Heart left ventricle (tissue), 16 donors: ENCODE measurements around the gene KCTD2. TPM values are rescaled to one million over a fixed set of nuclear protein-coding genes. Genes with fewer than 3 reads are reported as not detected.
A peak's percentile ranks its signal among the peaks of the same experiment; 100 is the strongest.

ENCODE experiments used
- ATAC-seq, 4 donors: fragments of 200-7000 bp; cut with Tn5 transposase; one replicate each; pipeline ENCODE4 v1.9.1; 2020 to 2022; ENCODE audit warnings: moderate library complexity in 4 of 4, mild to moderate bottlenecking in 3 of 4, moderate number of reproducible peaks in 1 of 4
- DNase-seq, 5 donors: peaks; one replicate each; pipeline ENCODE4 v3.0.0-alpha.2; 2020
- H3K27ac ChIP-seq, 12 donors: fragments of 200-600 bp; sonication (generic) in 4 of 12; one replicate each; pipeline versions ENCODE4 v1.5.0 to v1.8.0; 2016 to 2022; ENCODE audit warnings: mild to moderate bottlenecking in 2 of 12
- H3K27me3 ChIP-seq, 9 donors: fragments of 200-600 bp; sonication (generic) in 2 of 9; one replicate each; pipeline versions ENCODE4 v1.5.1 to v1.8.0; 2016 to 2022; ENCODE audit warnings: mild to moderate bottlenecking in 3 of 9
- H3K36me3 ChIP-seq, 9 donors: fragments of 200-600 bp; sonication (generic) in 2 of 9; one replicate each; pipeline versions ENCODE4 v1.5.0 to v1.8.0; 2018 to 2022; ENCODE audit warnings: mild to moderate bottlenecking in 2 of 9
- H3K4me1 ChIP-seq, 12 donors: fragments of 200-600 bp; sonication (generic) in 4 of 12; one replicate each; pipeline versions ENCODE4 v1.5.0 to v1.8.0; 2016 to 2022; ENCODE audit warnings: mild to moderate bottlenecking in 3 of 12
- H3K4me3 ChIP-seq, 12 donors: fragments of 200-600 bp; sonication (generic) in 4 of 12; one replicate each; pipeline versions ENCODE4 v1.5.0 to v1.8.0; 2017 to 2022; ENCODE audit warnings: mild to moderate bottlenecking in 9 of 12, moderate library complexity in 4 of 12
- H3K9me3 ChIP-seq, 12 donors: fragments of 200-600 bp; sonication (generic) in 4 of 12; one replicate each; pipeline versions ENCODE4 v1.5.0 to v1.8.0; 2016 to 2022; ENCODE audit warnings: mild to moderate bottlenecking in 1 of 12
- CTCF ChIP-seq, 12 donors: fragments of 200-600 bp; sonication (generic) in 4 of 12; IDR thresholded peaks; one replicate each; pipeline versions ENCODE4 v1.5.0 to v1.8.0; 2018 to 2022; ENCODE audit warnings: antibody characterized with exemption in 12 of 12, mild to moderate bottlenecking in 5 of 12
- POLR2A ChIP-seq, 2 donors: fragments of 450-650 bp; IDR thresholded peaks; one replicate each; pipeline ENCODE4 v1.6.1; 2017; ENCODE audit warnings: antibody characterized with exemption in 2 of 2, mild to moderate bottlenecking in 2 of 2, moderate library complexity in 2 of 2
- WGBS, 4 donors: extraction: QIAGEN DNeasy Blood & Tissue Kit in 2 of 4; methylation state at CpG; one replicate each; pipeline versions ENCODE4 v1.1.5 to v1.1.7; 2013 to 2018; 5-methylcytosine and 5-hydroxymethylcytosine counted together
- intact Hi-C, 10 donors: fragments of 100-400 bp; cut with DNase I; formaldehyde crosslinking; loops; one replicate each; pipeline versions ENCODE4 v1.11.1 to v1.14.2; 2022
- polyA plus RNA-seq, 2 donors: library from polyadenylated mRNA; stranded (reverse); fragments of 200-250 nt; gene quantifications; one replicate each; pipeline ENCODE4 v1.2.3, GENCODE V29; 2013
- total RNA-seq, 9 donors: library from RNA; depleted of rRNA in 2 of 9; stranded (reverse); fragments of >200 nt in 2 of 9; fragmentation: NEBNext Ultra II Directional in 3 of 9; extraction: Animal tissue kit (Norgen Biotek cat#: 25700) in 3 of 9; gene quantifications; one replicate each; pipeline versions ENCODE4 v1.1.0 to v1.2.4, GENCODE V29; 2016 to 2023
- donor health status: ischemic (EF 13 %, LVEDD 7.1; RV severe dilation, severe dysfunction).
- donor health status: healthy with polysubstance abuse.
- donor health status: DM: no; HTN: yes; CAD: no.
- donor health status: DM: no; HTN: no; CAD: no.
- donor health status: ischemic (EF 25% LVEDD 6.9; RV normal size, moderate dysfunction).
- donor health status: ischemic (EF 25% LVEDD 5.7; RV mildly dilated, moderate dysfunction).
- donor health status: healthy.
- donor health status: DM: yes; HTN: yes; CAD: no.
- donor health status: ischemic (EF 35%, LVEDD 5.7; RV mildly dilated, moderate dysfunction).
- donor health status: nonischemic (EF 11% LVEDD 7.7; RV severe dilation, severe dysfunction).
- donor health status: DM: yes; HTN: yes; CAD: no.
- donor health status: PGD.
- donor health status: ischemic (EF 29% LVEDD 5.4; RV normal size, mild dysfunction).
- donor health status: nonischemic (EF 23%, LVEDD 6.1; RV moderate dilation, normal function).

KCTD2 gene
- total and polyA plus RNA-seq, 11 donors, result 15.7 to 38.7 (median 31.5) TPM

DNA sequence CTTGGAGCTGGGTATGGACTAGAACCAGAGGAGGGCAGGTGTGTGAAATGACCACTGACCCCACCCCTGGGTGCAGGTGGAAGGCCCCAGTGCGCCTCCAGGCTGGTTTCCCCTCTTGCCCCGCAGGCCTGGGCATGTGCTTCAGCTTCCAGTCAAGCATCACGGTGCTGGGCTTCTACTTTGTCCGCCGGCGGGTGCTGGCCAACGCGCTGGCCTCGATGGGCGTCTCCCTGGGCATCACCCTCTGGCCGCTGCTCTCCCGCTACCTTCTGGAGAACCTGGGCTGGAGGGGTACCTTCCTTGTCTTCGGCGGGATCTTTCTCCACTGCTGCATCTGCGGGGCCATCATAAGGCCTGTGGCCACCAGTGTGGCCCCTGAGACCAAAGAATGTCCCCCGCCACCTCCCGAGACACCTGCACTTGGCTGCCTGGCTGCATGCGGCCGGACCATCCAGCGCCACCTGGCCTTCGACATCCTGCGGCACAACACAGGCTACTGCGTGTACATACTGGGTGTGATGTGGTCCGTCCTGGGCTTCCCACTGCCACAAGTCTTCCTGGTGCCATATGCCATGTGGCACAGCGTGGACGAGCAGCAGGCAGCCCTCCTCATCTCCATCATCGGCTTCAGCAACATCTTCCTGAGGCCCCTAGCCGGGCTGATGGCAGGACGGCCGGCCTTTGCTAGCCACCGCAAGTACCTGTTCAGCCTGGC lies 53.0 kb downstream of the KCTD2 start:
- no peak for ATAC-seq
- Histone ChIP-seq H3K9me3 (no peaks in the 10 kb centered on the region), H3K36me3 (peaks cover 0 to 36% (median 14%) of the 10 kb centered on the region in 9 donors), H3K4me1 (peaks cover 0 to 15% (median 7%) of the 10 kb centered on the region in 12 donors), H3K4me3 (no peak overlapping the region), H3K27me3 (no peaks in the 10 kb centered on the region), H3K27ac (no peak overlapping the region)
- DNase-seq, result no peak
- WGBS, 4 donors, result 97 to 99% (median 97%) methylated on average over 22 to 31 of the region's 31 CpGs
- TF ChIP-seq CTCF (IDR thresholded peaks at IDR 0.05) (no peak), POLR2A (IDR thresholded peaks at IDR 0.05) (no peak)
- intact Hi-C loops, result loop anchor here in 1 of 10 donors (5.0 kb wide), 1 partner anchor 38 kb away; no protein-coding TSS in a partner anchor

GRCh38 chr17:75102385-75102821 lies 55.4 kb downstream of the KCTD2 start:
- intact Hi-C loops, result loop anchor here in 1 of 10 donors (5.0 kb wide), 1 partner anchor 40 kb away; no protein-coding TSS in a partner anchor
- ATAC-seq, result no peak
- H3K36me3 ChIP-seq, result peaks cover 0 to 37% (median 14%) of the 10 kb centered on the region in 9 donors
- WGBS, 4 donors, result 71 to 80% (median 75%) methylated on average over 12 of the region's 12 CpGs
- no peaks in the 10 kb centered on the region for H3K9me3 ChIP-seq
- peaks cover 0 to 10% (median 2%) of the 10 kb centered on the region in 12 donors for H3K4me1 ChIP-seq
- H3K4me3 ChIP-seq, result no peak overlapping the region
- H3K27ac ChIP-seq, result no peak overlapping the region
- no peak for DNase-seq
- H3K27me3 ChIP-seq, result no peaks in the 10 kb centered on the region
- TF ChIP-seq CTCF (IDR thresholded peaks at IDR 0.05) (no peak), POLR2A (IDR thresholded peaks at IDR 0.05) (no peak)

DNA sequence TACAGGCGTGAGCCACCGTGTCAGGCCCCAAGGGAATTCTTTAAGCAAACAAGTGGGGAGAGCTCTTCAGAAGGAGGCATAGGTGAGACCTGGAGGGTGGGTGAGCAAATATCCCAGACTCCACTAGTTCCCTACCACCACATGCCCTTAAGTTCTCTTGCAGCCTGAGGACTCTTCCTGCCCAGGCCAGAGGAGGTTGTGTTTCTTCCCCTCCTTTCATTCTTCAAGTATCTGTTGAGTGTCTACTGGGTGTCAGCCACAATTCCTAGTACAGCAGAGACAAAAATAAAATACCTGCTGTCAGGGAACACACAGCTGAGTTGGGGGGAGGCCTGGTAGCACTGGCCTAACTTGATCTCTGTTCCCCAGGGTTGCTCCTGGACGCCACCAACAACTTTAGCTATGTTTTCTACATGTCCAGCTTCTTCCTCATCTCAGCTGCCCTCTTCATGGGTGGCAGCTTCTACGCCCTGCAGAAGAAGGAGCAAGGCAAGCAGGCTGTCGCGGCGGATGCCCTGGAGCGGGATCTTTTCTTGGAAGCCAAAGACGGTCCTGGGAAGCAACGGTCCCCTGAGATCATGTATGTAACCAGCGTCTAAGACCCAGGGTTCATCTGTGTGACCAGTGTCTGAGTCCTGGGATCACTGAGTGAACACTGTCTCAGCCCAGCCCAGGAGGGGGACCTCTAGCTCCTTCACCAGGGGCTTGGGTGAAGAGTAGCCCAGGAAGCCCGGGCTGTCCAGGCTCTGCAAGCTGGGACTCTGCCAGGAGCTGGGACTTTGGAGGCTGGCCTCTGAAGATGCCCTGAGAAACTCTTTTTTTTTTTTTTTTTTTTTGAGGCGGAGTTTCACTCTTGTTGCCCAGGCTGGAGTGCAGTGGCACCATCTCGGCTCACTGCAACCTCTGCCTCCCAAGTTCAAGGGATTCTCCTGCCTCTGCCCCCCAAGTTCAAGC lies 56.9 kb downstream of the KCTD2 start:
- TF ChIP-seq CTCF (IDR thresholded peaks at IDR 0.05) (no peak), POLR2A (IDR thresholded peaks at IDR 0.05) (no peak)
- peak overlapping the region in 3 of 12 donors; percentile 7 to 31 (median 7) for H3K27ac ChIP-seq
- H3K27me3 ChIP-seq, result no peaks in the 10 kb centered on the region
- peaks cover 0 to 10% (median 4%) of the 10 kb centered on the region in 12 donors for H3K4me1 ChIP-seq
- WGBS, 4 donors, result 76 to 84% (median 79%) methylated on average over 14 of the region's 14 CpGs
- DNase-seq (no peak), ATAC-seq (peak in 3 of 4 donors; percentile 13 to 49 (median 23))
- no peaks in the 10 kb centered on the region for H3K9me3 ChIP-seq
- H3K36me3 ChIP-seq, result peaks cover 0 to 28% (median 12%) of the 10 kb centered on the region in 9 donors
- no peak overlapping the region for H3K4me3 ChIP-seq
- intact Hi-C loops, result loop anchor here in 1 of 10 donors (5.0 kb wide), 1 partner anchor 42 kb away; no protein-coding TSS in a partner anchor
